Fibroblast of the aortic adventitia (primary cell): Measurements from ENCODE around the gene SWI5. TPM values are rescaled to one million over a fixed set of nuclear protein-coding genes. Genes with fewer than 3 reads are reported as not detected.

Experiments
- DNase-seq: peaks from one replicate; pipeline ENCODE4 v3.0.0-alpha.2; 2010; ENCODE audit warnings: low read depth
- H3K4me3 ChIP-seq: 2 replicates; pipeline ENCODE4 v1.5.1; 2011; ENCODE audit warnings: low read depth, mild to moderate bottlenecking, control low read depth, low read length, moderate library complexity
- total RNA-seq: library from RNA; depleted of rRNA; stranded (reverse); fragments of >200 nt; gene quantifications from 2 replicates; pipeline ENCODE4 v1.2.3, GENCODE V29; 2012; ENCODE audit warnings: low replicate concordance
- TF ChIP-seq, protein P1 (sequence below): IDR thresholded peaks from 2 replicates; pipeline ENCODE4 v1.5.1; 2011; ENCODE audit warnings: mild to moderate bottlenecking, low read length, control low read depth, inconsistent platforms; ENCODE audit not compliant: insufficient read depth

The SWI5 gene
- total RNA-seq, 1 donor = 35.2 TPM

DNA sequence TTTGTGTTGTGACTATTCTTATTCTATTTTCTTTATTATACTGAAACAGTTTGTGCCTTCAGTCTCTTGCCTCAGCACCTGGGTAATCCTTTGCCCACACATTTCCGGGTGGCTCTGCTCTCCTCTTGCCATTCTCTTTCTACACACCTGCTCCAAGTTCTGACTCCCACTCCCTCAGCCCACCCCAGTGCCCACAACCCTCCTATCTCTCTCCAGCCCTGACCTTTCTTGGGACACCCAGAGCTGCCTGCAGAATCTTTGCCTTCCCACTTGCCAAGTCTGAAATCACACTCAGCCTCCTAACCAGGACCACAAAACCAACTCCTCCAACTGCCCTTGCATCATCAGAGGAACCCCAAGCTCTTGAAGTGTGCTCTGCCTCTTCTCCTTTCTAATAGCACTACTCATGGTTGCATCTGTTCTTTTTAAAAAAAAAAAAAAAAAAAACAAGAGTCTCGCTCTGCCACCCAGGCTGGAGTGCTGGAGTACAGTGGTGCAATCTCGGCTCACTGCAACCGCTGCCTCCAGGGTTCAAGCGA, 4.1 kb downstream of the SWI5 start:
- no peak for DNase-seq
- H3K4me3 ChIP-seq = no peak overlapping the region
- TF ChIP-seq, protein P1, sequence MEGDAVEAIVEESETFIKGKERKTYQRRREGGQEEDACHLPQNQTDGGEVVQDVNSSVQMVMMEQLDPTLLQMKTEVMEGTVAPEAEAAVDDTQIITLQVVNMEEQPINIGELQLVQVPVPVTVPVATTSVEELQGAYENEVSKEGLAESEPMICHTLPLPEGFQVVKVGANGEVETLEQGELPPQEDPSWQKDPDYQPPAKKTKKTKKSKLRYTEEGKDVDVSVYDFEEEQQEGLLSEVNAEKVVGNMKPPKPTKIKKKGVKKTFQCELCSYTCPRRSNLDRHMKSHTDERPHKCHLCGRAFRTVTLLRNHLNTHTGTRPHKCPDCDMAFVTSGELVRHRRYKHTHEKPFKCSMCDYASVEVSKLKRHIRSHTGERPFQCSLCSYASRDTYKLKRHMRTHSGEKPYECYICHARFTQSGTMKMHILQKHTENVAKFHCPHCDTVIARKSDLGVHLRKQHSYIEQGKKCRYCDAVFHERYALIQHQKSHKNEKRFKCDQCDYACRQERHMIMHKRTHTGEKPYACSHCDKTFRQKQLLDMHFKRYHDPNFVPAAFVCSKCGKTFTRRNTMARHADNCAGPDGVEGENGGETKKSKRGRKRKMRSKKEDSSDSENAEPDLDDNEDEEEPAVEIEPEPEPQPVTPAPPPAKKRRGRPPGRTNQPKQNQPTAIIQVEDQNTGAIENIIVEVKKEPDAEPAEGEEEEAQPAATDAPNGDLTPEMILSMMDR = no peak

DNA sequence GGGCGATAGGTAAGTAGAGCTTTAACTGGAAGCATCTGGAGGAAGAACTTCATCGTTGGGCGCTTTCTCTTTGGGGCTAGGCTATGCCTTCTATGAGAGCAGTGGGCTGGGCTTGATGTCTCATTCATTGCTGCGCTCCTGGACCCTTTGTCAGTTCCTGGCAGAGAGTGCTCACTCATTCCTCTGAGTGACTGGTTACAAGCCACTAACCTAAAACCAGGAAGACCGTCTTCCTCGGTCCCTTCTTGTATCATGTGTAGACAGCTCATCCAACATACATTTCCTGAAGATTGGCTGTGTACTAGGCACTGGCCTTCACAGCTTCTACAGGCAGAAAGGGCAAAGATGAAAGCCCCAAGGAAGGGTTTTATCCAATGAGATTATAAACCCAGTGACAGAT, 6.4 kb downstream of the SWI5 start:
- peak; percentile 50 for DNase-seq
- H3K4me3 ChIP-seq = no peak overlapping the region
- TF ChIP-seq, protein P1 = no peak

DNA sequence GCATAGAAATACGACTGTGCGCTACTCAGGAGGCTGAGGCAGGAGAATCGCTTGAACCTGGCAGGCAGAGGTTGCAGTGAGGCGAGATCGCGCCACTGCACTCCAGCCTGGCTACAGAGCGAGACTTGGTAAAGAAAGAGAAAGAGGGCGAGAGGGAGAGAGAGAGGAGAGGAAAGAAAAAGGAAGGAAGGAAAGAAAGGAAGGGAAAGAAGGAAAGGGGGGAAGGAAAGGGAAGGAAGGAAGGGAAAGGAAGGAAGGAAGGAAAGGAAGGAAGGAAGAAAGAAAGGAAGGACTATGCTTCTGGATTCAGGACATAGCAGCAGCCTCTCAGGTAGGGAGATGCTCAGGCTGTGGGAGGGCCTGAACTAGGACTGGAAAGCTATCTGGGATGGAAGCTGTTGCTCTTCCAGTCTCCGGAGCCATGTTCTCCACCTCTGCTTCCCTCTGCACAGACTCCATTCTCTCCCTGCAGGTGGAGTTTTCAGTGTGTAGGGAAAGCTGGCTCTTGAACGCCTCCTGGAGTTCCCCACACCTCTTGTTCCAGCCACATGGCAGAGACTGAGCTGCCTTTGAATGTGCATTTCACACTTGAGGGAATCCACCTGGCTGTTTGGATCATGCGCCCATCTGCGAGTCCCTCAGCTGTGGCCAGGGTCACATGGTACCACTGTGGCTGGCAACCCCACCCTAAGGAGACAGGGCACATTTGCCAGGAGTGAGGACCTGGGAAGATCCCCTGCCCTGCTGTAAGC, 9.1 kb downstream of the SWI5 start:
- DNase-seq = no peak
- TF ChIP-seq, protein P1 = no peak
- no peak overlapping the region for H3K4me3 ChIP-seq

DNA sequence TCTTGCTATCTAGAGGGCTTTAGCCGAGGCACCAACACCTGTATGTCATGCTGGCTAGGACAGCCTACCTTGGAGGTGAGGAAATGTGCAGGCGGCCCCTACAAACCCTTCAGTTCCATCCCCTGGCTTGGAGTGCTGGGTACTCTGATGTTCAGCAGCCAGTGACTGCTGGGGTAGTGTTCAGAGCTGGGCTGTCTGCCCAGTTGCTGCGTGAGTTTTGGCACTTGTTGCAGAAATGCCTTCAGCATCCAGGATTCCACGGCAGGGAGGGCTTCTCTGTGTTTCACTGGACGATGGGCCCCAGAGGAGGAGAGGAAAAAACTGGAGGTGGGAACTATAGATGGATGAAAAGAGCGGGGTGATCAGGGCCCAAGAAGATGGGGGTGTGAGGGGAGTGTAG, 10.4 kb downstream of the SWI5 start:
- DNase-seq = peak; percentile 76
- TF ChIP-seq, protein P1 = no peak
- no peak overlapping the region for H3K4me3 ChIP-seq

DNA sequence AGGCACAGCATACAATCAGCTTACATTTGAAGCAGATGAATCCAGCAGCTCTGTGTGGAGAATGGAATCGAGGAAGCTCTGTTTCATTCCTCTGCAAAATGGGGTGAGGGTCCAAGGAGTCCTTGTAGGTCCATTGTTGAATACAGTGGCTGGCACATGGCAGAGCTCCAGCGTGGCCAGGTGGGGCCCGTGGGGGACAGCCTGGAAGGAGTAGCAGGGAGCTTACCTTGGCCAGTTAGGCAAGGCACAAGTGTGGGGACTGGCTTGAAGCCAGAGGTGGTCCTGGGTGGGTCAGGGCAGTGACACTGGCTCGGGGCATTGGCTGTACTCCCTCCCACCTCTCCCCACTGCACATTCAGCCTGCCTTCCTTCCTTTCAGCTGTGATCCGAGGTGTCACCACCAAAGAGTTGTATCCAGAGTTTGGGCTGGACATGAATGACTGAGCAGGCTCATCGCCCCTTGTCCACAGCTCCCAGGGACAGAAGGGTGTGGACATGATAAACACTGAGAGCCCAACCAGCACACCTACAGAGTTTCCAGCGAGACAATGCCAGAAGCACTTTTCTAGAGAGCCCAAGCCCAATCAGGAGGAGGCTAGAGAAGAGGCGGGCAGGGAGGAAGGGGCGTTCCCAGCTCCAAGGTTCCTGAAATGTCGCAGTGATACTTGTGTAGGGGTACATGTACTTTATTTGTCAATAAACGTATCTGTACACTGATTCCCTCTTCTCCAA, 12.4 kb downstream of the SWI5 start:
- H3K4me3 ChIP-seq = no peak overlapping the region
- TF ChIP-seq, protein P1 = no peak

DNA sequence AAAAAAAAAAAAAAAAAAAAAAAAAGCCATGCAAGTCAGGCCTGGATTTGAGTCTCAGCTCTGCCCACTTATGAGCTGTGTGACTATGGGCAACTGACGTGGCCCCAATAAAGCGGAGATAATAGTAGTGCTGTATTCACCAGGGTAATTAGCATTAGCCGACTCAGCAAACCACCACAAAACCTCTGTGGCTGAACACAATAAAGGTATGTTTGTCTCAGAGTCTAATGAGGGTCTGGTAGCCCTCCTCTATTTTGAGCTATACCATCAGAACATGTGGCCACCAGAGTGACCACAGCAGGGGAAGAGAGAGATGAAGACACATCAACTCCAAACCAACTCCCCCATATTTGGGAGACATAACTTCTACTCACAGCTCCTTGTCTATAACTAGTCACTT, 15.9 kb downstream of the SWI5 start:
- H3K4me3 ChIP-seq = no peak overlapping the region
- no peak for DNase-seq
- TF ChIP-seq, protein P1 = no peak

More for the DNA sequence above, 12.4 kb downstream of the SWI5 start:
- no peak for DNase-seq
